GM12873 (cell line): ENCODE data around the gene PML.
A peak's percentile ranks its signal among the peaks of the same experiment; 100 is the strongest.
"Not testable (repeated sequence)": the region's sequence is repeated elsewhere in the genome, so short reads cannot be mapped to it uniquely, and the experiment has no call there.

ENCODE experiments used
- CTCF ChIP-seq: IDR thresholded peaks from 2 replicates; pipeline ENCODE4 v1.5.1; 2012; ENCODE audit warnings: low read depth, mild to moderate bottlenecking, moderate library complexity, low read length, control low read depth; ENCODE audit not compliant: insufficient read depth; ENCODE audit errors: missing control alignments

The PML gene

DNA sequence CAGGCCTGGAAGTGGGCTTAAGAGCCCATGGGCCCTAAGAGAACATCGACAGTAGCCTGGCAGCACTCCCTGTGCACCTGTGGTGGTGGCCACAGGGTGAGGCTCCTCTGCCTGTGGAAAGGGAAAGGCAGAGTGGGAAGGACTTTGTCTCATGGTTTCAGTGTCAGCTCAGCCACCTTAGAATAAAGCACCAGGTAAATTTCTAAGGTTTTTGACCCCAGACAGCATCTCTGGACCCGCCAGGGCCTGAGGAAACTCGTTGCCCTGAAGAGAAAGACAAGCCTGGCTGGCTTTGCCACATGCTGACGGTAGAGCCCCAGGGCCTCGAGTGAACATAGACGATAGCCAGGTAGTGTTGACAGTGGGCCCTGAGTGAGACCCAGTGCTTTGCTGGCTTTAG, 65.7 kb downstream of the PML start:
- no peak for TF ChIP-seq CTCF

DNA sequence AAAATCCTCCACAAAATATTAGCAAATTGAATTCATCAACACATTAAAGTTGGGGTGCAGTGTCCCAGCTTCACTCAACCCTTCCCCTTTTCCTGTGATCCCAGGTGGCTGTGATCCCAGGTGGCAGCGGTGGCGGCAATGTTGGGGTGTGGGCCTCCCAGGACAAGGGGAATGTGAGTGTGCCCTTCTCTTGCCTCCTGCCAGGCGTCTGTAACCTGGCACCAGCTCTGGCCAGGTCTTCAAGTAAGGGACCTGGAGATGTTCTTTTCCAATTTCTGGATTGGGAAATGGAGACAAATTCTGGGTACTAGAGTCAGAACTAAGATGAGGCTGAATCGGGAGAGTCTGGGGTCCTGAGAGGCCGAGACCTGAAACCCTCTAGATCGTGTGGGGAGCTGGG, 67.7 kb downstream of the PML start:
- TF ChIP-seq CTCF: no peak

DNA sequence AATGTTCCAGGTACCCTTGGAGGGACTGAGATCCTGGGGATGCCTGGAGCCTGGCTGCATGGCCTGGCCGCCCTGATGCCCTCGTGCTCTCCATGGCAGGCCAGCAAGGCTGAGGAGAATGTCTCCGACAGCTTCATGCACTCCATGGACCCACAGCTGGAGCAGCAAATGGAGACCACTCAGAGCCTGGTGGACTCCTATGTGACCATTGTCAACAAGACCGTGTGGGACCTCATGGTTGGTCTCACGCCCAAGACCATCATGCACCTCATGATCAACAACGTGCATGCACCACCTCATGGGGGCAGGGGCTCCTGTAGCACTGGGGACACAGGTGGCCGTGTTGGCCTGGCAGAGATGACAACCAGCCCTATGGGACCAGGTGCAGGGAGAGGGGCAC, 68.2 kb downstream of the PML start:
- no peak for TF ChIP-seq CTCF

DNA sequence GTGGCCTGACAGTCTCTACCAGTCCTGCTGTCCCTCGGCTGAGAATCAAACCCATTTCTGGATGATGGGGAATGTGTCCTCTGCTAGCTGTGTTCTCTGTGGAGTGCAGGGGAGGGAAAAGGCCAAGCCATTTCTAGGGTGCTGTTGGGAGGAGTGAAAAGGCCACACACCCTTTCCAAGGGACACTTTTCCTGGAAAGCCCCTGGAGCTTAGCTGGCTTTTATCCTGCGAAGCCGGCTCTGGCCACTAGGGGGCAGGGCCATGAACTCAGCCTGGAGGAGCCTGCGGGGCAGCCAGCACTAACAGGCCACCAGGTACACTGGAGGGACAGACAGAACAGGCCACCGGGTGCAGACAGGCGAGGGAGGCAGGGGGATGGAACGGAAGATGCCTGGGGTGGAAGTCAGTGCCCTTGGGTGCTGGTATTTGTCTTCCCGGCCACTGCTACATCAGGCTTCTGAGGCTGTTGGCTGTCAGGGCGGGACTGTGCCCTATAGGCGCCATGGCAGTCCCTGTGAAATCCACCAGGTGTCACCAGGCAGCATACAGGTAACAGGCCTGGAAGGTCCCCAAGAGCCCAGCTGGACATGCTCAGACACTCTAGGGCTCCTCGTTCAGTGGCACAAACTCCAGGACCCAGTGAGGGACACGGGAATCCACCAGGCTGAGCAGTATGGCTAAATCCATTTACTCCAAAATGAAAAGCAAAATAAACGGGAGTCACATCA, 71.3 kb downstream of the PML start:
- peak; percentile 32 for TF ChIP-seq CTCF

GRCh38 chr15:74072614-74073337, 78.3 kb downstream of the PML start:
- peak; percentile 38 for TF ChIP-seq CTCF

GRCh38 chr15:74082450-74082849, 87.9 kb downstream of the PML start, which contains the start of gene GOLGA6A:
Gene GOLGA6A (minus strand): TSS chr15:74082550. CDS start chr15:74082509, 41 bp downstream.
- TF ChIP-seq CTCF: not testable (repeated sequence)
